B cell (primary cell): ENCODE results near the gene CHCHD3. TPM values are rescaled to one million over a fixed set of nuclear protein-coding genes. Genes with fewer than 3 reads are reported as not detected.

Experiments used
- ATAC-seq: fragments of 200-7000 bp; cut with Tn5 transposase; one replicate; pipeline ENCODE4 v1.10.0; 2021; ENCODE audit warnings: low read depth, mild to moderate bottlenecking, moderate number of reproducible peaks, moderate library complexity
- CTCF ChIA-PET: fragments of 350-600 bp; sonication (Branson Sonifier 250); formaldehyde crosslinking; loops from one replicate; lab custom pipeline; 2021; ENCODE audit warnings: antibody characterized with exemption, inconsistent platforms; lab: Charles Lee
- POLR2A ChIA-PET: fragments of 350-600 bp; sonication (Branson Sonifier 250); formaldehyde crosslinking; loops from one replicate; lab custom pipeline; 2021; ENCODE audit warnings: antibody characterized with exemption; lab: Charles Lee
- DNase-seq: peaks from one replicate; pipeline ENCODE4 v3.0.0; 2013
- H2AFZ ChIP-seq: 2 replicates; pipeline ENCODE4 v1.6.1; 2012; ENCODE audit warnings: mild to moderate bottlenecking, low read depth, low read length; ENCODE audit not compliant: insufficient read depth, poor library complexity, severe bottlenecking
- H3K27ac ChIP-seq, 2 donors: 1 replicate in 1 of 2; 2 replicates in 1 of 2; pipeline ENCODE4 v1.5.1; 2012 to 2013; ENCODE audit warnings: low read length in 2 of 2, mild to moderate bottlenecking in 2 of 2, moderate library complexity in 1 of 2
- H3K27me3 ChIP-seq, 4 experiments: fragments of 200-600 bp in 1 of 4; sonication (generic) in 1 of 4; replicated peaks in 1 of 4; 1 replicate in 2 of 4; 2 replicates in 2 of 4; pipeline versions ENCODE4 v1.6.1 to v1.7.0; 2013 to 2016; ENCODE audit warnings: low read length in 3 of 4, mild to moderate bottlenecking in 2 of 4, mixed read lengths in 1 of 4, moderate library complexity in 1 of 4; ENCODE audit not compliant: insufficient read depth in 4 of 4, control insufficient read depth in 3 of 4; ENCODE audit errors: control extremely low read depth in 1 of 4
- H3K36me3 ChIP-seq, 2 experiments: replicated peaks in 1 of 2; 1 replicate in 1 of 2; 2 replicates in 1 of 2; pipeline versions ENCODE4 v1.6.1 to v1.7.1; 2013; ENCODE audit warnings: low read length in 1 of 2; ENCODE audit not compliant: insufficient read depth in 2 of 2, control insufficient read depth in 1 of 2; ENCODE audit errors: control extremely low read depth in 1 of 2, extremely low read depth in 1 of 2
- H3K4me1 ChIP-seq, 2 donors: fragments of 200-600 bp in 1 of 2; sonication (generic) in 1 of 2; 1 replicate in 1 of 2; 2 replicates in 1 of 2; pipeline versions ENCODE4 v1.5.1 to v1.6.1; 2013 to 2017; ENCODE audit warnings: low read length in 2 of 2; ENCODE audit not compliant: control insufficient read depth in 2 of 2, insufficient read depth in 2 of 2
- H3K4me2 ChIP-seq: replicated peaks from 2 replicates; pipeline ENCODE3; 2012; ENCODE audit warnings: mild to moderate bottlenecking, low read depth, low read length; ENCODE audit not compliant: poor library complexity, severe bottlenecking
- H3K4me3 ChIP-seq, 5 experiments: fragments of 200-600 bp in 1 of 5; sonication (generic) in 1 of 5; 1 replicate in 3 of 5; 2 replicates in 2 of 5; pipeline versions ENCODE4 v1.5.1 to v1.7.0; 2011 to 2016; ENCODE audit warnings: low read length in 4 of 5, mild to moderate bottlenecking in 4 of 5, low read depth in 2 of 5, control low read depth in 1 of 5, moderate library complexity in 1 of 5; ENCODE audit not compliant: insufficient read depth in 1 of 5; ENCODE audit errors: control extremely low read depth in 1 of 5, extremely low read depth in 1 of 5
- H3K79me2 ChIP-seq: fragments of 200-600 bp; sonication (generic); one replicate; pipeline ENCODE4 v1.6.0; 2016; ENCODE audit warnings: low read length; ENCODE audit not compliant: control insufficient read depth, insufficient read depth
- H3K9ac ChIP-seq: fragments of 200-600 bp; sonication (generic); 2 replicates; pipeline ENCODE4 v1.6.1; 2017; ENCODE audit warnings: mild to moderate bottlenecking, low read length, moderate library complexity
- H3K9me3 ChIP-seq, 3 donors: one replicate each; pipeline versions ENCODE4 v1.6.1 to v1.7.1; 2013; ENCODE audit warnings: low read length in 2 of 3; ENCODE audit not compliant: control insufficient read depth in 2 of 3, insufficient read depth in 1 of 3; ENCODE audit errors: control extremely low read depth in 1 of 3
- H4K20me1 ChIP-seq: 2 replicates; pipeline ENCODE4 v1.6.0; 2012; ENCODE audit warnings: mild to moderate bottlenecking, low read length; ENCODE audit not compliant: insufficient read depth, control insufficient read depth, poor library complexity, severe bottlenecking
- H3K27ac Mint-ChIP-seq: one replicate; pipeline ENCODE4 v1.8.0; 2021; ENCODE audit warnings: mixed read lengths
- H3K27me3 Mint-ChIP-seq: one replicate; pipeline ENCODE4 v1.8.0; 2021; ENCODE audit warnings: mixed read lengths
- H3K4me1 Mint-ChIP-seq: one replicate; pipeline ENCODE4 v1.8.0; 2021; ENCODE audit warnings: mixed read lengths
- H3K4me3 Mint-ChIP-seq: one replicate; pipeline ENCODE4 v1.8.0; 2021; ENCODE audit warnings: mixed read lengths
- H3K9me3 Mint-ChIP-seq: one replicate; pipeline ENCODE4 v1.8.0; 2022; ENCODE audit warnings: mixed read lengths; ENCODE audit not compliant: insufficient read depth
- EZH2 ChIP-seq: IDR thresholded peaks from 2 replicates; pipeline ENCODE4 v1.6.1; 2012; ENCODE audit warnings: borderline replicate concordance, low read depth, mild to moderate bottlenecking, moderate library complexity, low read length; ENCODE audit not compliant: insufficient read depth, poor library complexity, severe bottlenecking
- WGBS: methylation state at CpG from one replicate; pipeline ENCODE4 v1.1.5; 2013; ENCODE audit warnings: missing lambda C conversion rate; ENCODE audit not compliant: insufficient coverage; 5-methylcytosine and 5-hydroxymethylcytosine counted together
- intact Hi-C: fragments of 100-400 bp; cut with micrococcal nuclease; formaldehyde crosslinking; loops from one replicate; pipeline ENCODE4 v1.10.0; 2022
- polyA plus RNA-seq: library from polyadenylated mRNA; depleted of rRNA; stranded (reverse); fragments of >200 nt; gene quantifications from 2 replicates; pipeline ENCODE4 v1.2.3, GENCODE V29; 2012
- total RNA-seq, 2 donors: library from RNA; stranded (reverse); fragments of 120-200 nt in 1 of 2; gene quantifications; 1 replicate in 1 of 2; 2 replicates in 1 of 2; pipeline versions ENCODE4 v1.2.3 to v1.2.4, GENCODE V29; 2013 to 2022
- TF ChIP-seq, protein P1 (sequence below): fragments of 200-600 bp; IDR thresholded peaks from one replicate; pipeline ENCODE4 v1.8.0; 2022; ENCODE audit warnings: antibody characterized with exemption, mild to moderate bottlenecking

The CHCHD3 gene
- total and polyA plus RNA-seq, 2 donors (not counting 1 experiment from before 2014, with no cell fraction given): 20.1 to 38.4 TPM

GRCh38 chr7:133110312-133110711 is 28.4 kb upstream of the CHCHD3 start:
- ATAC-seq (no peak), DNase-seq (no peak)
- H3K27ac ChIP-seq: no peak overlapping the region
- no peak overlapping the region for H2AFZ ChIP-seq
- no peaks in the 10 kb centered on the region for H3K79me2 ChIP-seq
- no peak overlapping the region for H3K9ac ChIP-seq
- no CpG with 5 or more reads among the region's 4 CpGs for WGBS
- no peak for TF ChIP-seq EZH2
- TF ChIP-seq, protein P1, sequence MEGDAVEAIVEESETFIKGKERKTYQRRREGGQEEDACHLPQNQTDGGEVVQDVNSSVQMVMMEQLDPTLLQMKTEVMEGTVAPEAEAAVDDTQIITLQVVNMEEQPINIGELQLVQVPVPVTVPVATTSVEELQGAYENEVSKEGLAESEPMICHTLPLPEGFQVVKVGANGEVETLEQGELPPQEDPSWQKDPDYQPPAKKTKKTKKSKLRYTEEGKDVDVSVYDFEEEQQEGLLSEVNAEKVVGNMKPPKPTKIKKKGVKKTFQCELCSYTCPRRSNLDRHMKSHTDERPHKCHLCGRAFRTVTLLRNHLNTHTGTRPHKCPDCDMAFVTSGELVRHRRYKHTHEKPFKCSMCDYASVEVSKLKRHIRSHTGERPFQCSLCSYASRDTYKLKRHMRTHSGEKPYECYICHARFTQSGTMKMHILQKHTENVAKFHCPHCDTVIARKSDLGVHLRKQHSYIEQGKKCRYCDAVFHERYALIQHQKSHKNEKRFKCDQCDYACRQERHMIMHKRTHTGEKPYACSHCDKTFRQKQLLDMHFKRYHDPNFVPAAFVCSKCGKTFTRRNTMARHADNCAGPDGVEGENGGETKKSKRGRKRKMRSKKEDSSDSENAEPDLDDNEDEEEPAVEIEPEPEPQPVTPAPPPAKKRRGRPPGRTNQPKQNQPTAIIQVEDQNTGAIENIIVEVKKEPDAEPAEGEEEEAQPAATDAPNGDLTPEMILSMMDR: no peak
- intact Hi-C loops: no loop called here
- no peaks in the 10 kb centered on the region for H4K20me1 ChIP-seq
- ChIA-PET CTCF (no interaction called here), POLR2A (no interaction called here)
- Mint-ChIP-seq H3K9me3 (peaks cover 10% of the 10 kb centered on the region), H3K4me1 (no peaks in the 10 kb centered on the region), H3K4me3 (no peak overlapping the region), H3K27me3 (peaks cover 59% of the 10 kb centered on the region), H3K27ac (no peak overlapping the region)
- H3K4me1 ChIP-seq: no peaks in the 10 kb centered on the region
- H3K4me2 ChIP-seq: no peak overlapping the region
- H3K9me3 ChIP-seq: peaks cover 0 to 8% (median 3%) of the 10 kb centered on the region in 3 donors
- H3K27me3 ChIP-seq: peaks cover 0 to 10% (median 7%) of the 10 kb centered on the region in 4 experiments
- H3K36me3 ChIP-seq: no peaks in the 10 kb centered on the region
- H3K4me3 ChIP-seq: no peak overlapping the region

DNA sequence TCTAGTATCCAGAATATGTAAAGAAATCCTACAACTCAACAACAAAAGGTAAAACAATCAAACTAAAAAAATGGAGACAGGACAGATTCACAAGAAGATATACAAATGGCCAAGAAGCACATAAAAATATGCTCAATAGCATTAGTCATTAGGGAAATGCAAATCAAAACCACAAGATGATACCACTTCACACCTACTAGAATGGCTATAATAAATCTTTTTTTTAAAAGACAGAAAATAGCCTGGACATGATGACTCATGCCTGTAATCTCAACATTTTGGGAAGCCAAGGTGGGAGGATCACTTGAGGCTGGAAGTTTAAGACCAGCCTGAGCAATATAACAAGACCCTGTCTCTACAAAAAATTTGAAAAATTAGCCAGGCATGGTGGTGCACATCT is 27.9 kb upstream of the CHCHD3 start:
- ChIA-PET POLR2A (no interaction called here), CTCF (no interaction called here)
- Mint-ChIP-seq H3K9me3 (peaks cover 10% of the 10 kb centered on the region), H3K4me1 (no peaks in the 10 kb centered on the region), H3K27ac (no peak overlapping the region), H3K4me3 (no peak overlapping the region), H3K27me3 (peaks cover 54% of the 10 kb centered on the region)
- H3K79me2 ChIP-seq: no peaks in the 10 kb centered on the region
- no peak overlapping the region for H3K4me3 ChIP-seq
- H2AFZ ChIP-seq: no peak overlapping the region
- H3K9me3 ChIP-seq: peaks cover 0 to 8% (median 3%) of the 10 kb centered on the region in 3 donors
- H3K36me3 ChIP-seq: no peaks in the 10 kb centered on the region
- no peaks in the 10 kb centered on the region for H3K4me1 ChIP-seq
- no peak for TF ChIP-seq EZH2
- TF ChIP-seq, protein P1: no peak
- ATAC-seq: no peak
- no peak overlapping the region for H3K27ac ChIP-seq
- H4K20me1 ChIP-seq: no peaks in the 10 kb centered on the region
- DNase-seq: no peak
- peaks cover 0 to 10% (median 6%) of the 10 kb centered on the region in 4 experiments for H3K27me3 ChIP-seq
- intact Hi-C loops: no loop called here
- no peak overlapping the region for H3K9ac ChIP-seq
- H3K4me2 ChIP-seq: no peak overlapping the region
